GM21447 (cell line): ENCODE data around the gene TSPAN10.
A peak's percentile ranks its signal among the peaks of the same experiment; 100 is the strongest.
"Not testable (repeated sequence)": the region's sequence is repeated elsewhere in the genome, so short reads cannot be mapped to it uniquely, and the experiment has no call there.

Source experiments
- ATAC-seq: cut with Tn5 transposase; IDR thresholded peaks from one replicate; pipeline ENCODE4 v1.9.1; 2021; ENCODE audit not compliant: unreplicated experiment

TSPAN10 gene

GRCh38 chr17:81660441-81660840 lies 23.4 kb downstream of the TSPAN10 start:
- no peak for ATAC-seq

DNA sequence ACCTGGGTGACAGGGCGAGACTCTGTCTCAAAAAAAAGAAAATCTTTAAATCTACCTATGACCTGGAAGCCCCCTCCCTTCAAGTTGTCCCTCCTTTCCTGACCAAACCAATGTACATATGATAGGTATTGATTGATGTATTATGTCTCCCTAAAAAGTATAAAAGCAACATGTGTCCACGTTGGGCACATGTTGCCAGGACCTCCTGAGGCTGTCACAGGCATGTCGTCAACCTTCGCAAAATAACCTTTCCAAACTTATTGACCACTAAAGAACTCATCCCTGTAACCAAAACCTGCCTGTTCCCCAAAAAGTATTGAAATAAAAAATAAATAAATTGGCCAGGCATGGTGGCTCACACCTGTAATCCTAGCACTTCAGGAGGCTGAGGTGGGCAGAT lies 25.0 kb downstream of the TSPAN10 start:
- ATAC-seq: no peak

DNA sequence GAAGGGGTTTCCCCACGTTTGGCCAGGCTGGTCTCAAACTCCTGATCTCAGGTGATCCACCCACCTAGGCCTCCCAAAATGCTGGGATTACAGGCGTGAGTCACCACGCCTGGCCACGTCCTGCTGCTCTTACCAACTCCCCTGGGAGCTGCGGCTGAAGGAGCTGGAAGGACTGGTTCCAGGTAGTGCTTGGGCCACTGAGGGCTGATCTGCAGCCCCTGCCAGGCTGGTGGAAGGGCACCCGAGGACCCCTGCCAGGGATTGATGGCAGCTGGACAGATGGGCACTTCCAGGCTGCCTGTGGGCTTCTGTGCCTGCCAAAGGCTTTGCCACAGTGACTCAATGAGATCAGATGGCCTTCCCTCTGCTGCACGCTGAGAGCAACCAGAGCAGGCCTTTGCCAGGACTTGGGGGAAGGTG lies 27.1 kb downstream of the TSPAN10 start:
- ATAC-seq: no peak

DNA sequence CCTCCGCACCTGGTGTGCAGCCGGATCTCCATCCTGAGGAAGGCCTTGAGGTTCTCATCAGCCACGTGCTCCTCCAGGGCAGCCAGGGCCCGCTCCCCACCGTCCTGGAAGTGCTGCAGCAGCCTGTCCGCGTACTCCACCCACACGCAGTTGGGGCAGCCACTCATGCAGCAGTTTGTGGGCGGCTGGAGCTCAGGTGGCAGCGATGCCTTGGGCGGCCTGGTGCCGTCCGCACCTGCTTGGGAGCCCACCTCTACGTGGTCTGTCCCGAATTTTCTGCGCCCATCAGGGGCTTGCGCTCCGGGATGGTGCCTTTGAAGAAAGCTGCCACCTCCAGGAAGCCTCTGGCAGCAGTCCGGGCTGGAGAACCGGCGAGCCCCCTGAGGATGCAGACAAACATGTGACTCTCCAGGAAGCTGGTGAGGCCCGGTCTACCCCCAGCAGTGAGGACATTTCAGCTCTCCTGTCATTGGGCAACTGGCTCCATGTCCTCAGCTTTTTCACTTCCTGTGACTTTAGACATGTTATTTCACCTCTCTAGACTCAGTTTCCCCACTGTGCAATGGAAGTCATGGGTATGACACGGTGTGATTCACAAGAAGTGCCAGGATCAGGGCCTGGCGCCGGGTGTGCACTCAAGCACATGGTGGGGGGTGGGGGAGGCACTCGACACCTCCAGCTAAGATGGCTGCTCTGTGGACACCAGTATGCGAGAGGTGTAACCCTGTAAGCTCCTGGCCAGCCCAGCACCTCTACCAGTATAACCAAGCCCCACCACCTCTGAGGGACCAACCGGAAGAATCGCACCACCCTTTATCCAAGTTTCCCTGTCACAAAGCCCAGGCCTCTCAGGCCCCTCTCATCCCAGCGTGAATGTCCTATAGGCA lies 28.5 kb downstream of the TSPAN10 start:
- peak; percentile 10 for ATAC-seq

DNA sequence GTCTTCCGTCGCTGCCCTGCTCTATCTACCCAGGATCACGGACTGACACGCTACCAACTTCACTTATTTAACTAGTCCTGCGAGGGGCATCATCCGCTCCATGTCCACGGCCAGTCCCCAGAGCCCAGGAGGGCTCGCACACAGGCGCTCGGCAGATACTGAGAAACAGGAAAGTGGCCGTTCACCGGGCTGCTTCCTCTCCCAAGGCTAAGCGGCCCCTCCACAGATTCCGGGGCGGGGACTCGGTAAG lies 29.0 kb downstream of the TSPAN10 start:
- ATAC-seq: peak; percentile 22

DNA sequence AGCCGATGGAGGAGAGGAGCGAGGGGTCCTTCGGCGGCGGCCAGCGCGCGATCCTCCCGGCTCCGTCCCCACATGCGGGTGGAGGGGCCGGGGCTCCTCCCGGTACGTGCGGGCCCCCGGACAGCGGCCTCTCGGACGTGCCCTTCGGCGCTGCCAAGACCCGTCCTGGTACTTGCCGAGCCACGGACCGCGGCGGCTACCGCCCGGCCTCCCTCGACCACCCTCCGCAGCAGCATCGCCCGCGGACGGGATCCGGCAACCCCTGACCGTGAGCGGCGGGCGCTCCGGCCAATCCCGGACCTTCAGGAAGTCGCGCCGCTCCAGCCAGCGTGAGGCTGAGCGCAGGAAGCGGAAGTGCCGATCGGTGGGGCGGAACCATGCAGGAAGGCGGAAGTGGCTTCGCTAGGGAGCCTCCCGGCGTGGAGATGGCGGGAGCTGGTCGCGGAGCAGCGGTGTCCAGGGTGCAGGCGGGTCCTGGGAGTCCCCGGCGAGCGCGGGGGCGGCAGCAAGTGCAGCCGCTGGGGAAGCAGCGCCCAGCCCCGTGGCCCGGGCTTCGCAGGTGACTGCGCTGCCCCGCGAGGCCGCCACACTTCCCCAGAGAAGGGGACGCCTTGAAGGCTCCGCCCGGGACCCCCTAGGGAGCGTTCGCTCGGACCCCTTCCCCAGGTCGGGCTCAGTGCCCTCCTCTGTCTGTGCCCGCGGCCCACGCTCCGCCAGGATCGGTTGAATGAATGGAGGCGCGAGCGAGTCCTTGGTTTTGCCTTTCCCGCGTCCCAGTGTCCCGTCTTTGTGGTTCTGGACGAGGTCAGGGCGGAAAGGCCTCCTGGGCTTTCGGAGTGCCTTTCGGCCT lies 29.6 kb downstream of the TSPAN10 start, which contains the start of the genes CCDC137 and OXLD1:
Gene CCDC137, plus strand, starts transcription at position 396 of the 850 bp plus-strand sequence. Its CDS starts 30 bp downstream, at position 426.
Gene OXLD1, minus strand, starts transcription at position 264 of the 850 bp plus-strand sequence. Its CDS starts 28 bp downstream, at position 236.
- ATAC-seq: peak; percentile 88

DNA sequence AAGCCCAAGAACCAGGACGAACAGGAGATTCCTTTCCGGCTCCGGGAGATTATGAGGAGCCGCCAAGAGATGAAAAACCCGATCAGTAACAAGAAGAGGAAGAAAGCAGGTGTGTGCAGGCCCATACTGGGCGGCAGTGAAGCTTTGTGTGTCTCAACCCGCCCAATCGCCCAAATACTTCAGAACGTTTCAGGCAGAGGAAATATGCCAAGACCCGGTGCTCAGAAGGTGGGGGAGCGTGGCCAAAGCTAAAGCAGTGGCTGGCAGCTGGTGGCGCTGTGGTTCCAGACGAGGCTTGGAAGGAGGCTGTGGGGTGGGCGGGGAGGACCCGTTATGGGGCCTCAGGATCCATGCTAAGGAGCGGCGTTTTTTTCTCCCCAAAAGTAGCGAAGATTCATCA lies 30.8 kb downstream of the TSPAN10 start:
- ATAC-seq: no peak

GRCh38 chr17:81672504-81672903 lies 35.5 kb downstream of the TSPAN10 start:
- ATAC-seq: no peak

DNA sequence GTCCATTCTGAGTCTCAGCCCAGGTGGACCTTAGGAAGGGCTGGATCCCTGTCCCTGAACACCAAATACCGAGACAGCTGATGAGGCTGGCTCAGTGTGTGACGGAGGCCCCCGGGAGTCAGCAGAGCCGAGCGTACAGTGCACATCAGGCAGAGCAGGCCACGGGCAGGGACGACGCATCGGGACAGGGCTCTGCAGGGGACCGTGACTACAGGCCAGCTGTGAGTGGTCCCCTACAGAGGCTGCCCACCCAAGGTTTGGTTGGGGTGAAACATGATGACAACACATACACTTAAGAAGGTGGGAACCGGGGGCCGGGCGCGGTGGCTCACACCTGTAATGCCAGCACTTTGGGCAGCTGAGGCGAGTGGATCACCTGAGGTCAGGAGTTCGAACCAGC lies 36.0 kb downstream of the TSPAN10 start:
- ATAC-seq: no peak

DNA sequence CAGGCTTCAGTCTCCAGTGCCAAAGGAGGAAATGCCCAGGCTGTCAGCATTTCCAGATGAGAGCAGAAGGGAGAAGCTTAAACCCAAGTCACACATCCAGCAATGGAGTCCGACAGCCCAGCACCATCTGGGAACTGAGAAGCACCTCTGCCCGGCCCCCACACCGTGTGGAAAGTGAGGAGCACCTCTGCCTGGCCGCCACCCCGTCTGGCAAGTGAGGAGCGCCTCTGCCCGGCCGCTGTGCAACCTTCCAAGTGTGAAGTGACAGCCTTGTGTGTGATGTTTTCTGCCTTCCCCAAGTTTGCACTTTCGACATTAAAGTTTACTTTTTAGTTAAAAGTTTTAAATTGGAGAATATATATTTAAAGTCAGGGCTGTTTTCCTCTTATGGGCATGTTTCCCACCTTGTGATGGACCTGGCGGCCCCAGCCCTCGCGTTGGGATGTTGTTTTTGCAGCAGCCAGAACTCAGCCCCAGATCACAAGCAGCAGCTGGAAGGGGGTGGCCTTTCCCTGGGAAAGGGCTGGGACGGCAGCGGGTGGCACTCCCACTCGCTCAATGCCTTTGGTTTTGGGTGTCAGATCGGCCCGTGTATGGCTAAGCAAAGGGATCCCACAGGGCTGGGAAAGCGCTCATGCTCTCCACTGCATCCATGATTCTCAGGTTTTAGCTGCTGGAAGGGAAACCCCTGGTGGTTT lies 36.7 kb downstream of the TSPAN10 start:
- no peak for ATAC-seq

DNA sequence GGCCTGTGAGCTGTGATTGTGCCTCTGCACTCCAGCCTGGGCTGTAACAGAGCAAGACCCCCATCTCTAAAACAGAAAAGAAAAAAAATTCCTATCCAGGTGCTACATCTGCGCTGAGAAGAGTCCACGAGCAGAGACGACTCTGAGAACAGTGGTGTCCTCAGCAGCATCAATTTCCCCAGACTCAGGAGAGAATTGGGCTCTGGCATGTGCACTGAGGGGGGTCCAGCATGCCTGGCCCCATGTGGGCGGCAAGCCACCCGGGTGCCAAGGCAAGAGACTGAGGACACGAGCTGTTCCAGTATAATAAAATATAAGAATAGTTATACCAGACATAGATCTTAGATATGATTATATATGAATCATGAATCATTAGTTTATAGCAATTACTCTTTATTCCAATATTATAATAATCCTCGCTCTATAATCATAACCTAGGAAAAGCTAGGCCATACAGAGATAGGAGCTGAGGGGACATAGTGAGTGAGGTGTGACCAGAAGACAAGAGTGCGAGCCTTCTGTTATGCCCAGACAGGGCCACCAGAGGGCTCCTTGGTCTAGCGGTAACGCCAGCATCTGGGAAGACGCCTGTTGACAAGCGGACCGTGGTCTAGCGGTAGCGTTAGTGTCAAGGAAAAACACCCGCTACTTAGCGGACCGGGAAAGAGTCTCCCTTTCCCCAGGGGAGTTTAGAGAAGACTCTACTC lies 38.7 kb downstream of the TSPAN10 start:
- not testable (repeated sequence) for ATAC-seq

DNA sequence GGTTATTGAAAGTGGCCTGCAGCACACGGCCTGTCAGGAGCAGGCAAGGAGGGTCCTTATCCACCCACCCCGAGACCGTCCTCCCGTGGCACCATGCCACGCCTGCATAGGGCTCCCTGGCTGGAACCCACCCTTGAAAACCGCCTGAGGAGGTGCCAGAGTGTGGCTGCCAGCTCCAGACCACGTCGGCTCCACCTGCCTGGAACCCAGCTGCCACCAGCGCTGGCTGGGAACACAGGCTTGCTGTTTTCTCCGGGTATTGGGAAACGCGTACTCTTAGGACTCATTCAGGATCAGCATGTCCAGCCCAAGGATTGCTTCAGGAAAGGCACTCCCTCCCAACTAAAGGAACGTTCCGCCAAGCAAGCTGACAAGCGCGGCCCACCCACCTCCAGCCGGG lies 39.9 kb downstream of the TSPAN10 start:
- no peak for ATAC-seq

DNA sequence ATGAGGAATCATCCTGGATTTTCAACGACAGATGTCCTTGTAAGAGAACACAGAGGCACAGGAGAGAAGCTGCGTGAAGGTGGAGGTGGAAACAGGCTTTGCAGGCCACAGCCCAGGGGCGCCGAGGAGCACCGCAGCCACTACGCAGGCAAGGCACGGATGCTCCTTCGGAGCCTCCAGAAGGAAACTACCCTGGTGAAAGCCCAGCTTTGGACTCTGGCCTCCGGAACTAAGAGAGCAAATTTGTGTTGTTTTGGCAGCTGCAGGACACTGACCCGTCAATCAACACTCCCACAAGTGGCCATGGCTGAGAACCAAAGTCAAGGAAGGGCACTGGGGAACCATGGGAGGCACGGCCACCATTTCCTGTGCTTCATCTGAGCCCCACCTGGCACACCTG lies 43.2 kb downstream of the TSPAN10 start:
- ATAC-seq: no peak

DNA sequence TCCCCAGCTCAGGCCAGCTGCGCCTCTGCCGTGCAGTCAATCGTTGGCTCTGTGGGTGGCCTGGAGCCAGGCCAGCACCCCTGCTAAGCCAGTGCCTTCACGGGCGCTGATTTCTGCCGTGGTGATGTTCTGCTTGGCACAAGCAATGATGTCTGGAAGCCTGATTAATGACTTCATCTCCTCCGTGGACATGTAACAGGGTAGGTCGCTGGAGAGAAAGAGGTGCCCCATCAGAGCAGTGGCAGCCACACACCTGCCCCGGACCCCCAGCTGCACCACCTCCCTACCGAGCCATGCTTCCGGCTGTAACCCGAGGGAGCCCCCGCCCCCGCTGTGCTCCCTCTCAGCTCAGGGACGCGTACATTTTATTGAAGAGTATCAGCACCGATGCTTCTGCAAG lies 44.7 kb downstream of the TSPAN10 start:
- ATAC-seq: no peak

- no peak for ATAC-seq
These were observed 45.7 kb downstream of the TSPAN10 start for GRCh38 chr17:81682565-81683207.

DNA sequence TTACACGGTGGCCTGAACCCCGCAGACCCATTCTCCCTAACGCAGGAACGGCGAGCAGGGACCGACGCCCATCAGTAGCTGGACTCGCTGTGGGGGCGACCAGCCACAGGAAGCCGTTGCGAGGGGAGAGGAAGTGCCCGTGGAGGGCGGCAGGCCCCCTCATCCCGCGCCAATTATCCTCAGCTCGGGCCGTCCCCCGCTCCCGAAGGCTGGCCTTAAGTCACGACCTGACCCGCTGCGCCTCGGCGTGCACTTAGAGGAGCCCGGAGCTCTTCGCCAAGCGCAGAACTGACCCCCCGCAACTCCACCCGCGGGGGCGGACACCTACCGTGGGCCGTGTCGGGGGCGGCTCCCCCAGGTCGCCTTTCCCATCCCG lies 46.2 kb downstream of the TSPAN10 start:
- ATAC-seq: no peak

DNA sequence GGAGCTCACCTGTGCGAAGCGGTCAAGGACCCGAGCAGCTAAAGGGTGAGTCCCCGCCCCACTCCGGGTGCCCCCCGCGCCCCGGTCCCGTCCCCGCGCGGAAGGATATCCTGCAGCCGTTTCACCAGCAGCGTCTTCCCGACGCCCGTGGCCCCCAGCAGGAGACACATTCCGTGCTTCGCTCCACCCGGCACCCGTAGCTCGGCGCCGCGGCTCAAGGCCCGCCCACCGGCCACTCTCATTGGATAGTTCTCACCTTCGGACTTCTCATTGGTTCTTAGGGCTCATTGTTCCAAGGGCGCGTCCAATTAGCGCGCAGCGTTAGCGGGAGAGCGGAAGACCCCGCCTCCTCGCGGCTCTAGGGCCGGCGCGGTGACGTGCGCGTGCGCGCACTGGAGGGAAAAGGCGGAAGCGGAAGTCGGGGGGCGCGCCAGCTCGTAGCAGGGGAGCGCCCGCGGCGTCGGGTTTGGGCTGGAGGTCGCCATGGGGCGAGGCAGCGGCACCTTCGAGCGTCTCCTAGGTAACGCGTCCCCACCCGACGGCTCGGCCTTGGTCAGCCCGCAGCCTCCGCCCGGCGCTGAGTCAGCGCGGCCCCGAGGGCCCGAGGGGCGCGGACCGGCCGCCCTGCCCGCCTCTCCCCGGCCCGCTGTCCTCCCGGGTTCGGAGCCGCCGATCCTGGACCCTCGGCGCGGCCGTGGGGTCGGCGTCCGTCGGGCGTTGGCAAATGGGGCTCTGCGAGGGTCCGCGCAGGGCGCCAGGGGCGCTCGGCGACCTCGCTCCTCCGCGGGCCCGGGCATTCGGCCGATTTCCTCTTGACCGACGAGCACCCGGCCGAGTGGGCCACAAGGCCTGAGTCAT lies 46.8 kb downstream of the TSPAN10 start, which contains the start of the genes ARL16 and HGS:
Gene ARL16, minus strand, starts transcription at position 214 of the 858 bp plus-strand sequence. Its CDS starts 44 bp downstream, at position 170.
Gene HGS, plus strand, starts transcription at position 428 of the 858 bp plus-strand sequence. Its CDS starts 56 bp downstream, at position 484.
- peak; percentile 93 for ATAC-seq

DNA sequence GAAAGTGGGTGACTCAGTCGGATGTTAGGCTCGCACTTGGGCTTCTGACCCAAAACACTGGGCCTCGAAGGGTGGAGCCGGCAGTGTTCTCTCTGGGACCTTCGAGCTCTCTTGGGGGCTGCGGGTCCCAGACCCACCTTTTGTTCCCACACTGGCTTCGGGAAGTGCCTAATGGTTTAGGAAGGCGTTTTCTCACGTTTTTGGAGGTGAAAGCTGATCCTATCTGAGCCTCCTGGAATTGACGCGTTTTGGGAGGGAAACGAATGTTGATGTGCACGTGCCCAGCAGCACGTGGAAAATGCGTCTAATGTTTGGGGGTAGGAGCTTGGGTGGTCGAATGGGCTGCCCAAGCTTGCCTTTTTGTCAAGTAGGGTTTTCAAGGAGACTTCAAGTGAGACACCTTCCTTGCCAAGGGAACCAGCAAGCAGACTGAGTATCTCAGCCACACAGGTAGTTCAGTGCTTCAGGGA lies 47.5 kb downstream of the TSPAN10 start:
- no peak for ATAC-seq

DNA sequence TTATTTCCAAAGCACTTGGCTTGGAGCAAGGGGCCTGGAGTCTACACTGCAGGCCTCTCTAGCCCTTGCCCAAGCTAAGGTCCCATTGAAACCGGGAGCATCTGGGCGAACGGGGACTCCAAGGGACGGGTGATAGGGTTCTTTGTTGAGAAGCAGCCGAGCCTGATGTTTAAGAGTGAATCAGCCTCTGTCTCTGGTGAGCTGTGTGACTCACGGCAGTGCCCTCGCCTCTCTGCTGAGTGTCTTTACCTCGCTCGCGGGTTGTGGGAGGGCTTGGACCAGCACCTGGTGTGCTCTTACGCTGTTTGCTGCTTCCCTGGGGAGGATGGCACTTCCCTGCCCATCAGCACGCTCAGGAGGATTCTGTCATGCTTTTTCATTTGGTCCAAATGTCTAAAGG lies 48.1 kb downstream of the TSPAN10 start:
- ATAC-seq: no peak
